Stimulated activated CD8-positive, alpha-beta memory T cell treated with anti-CD3 and anti-CD28 coated beads, Interleukin-12 subunit alpha, Interleukin-12 subunit beta, amount 100 ng/mL, for 4 hours (primary cell): ENCODE data around the gene CDK10.
A peak's percentile ranks its signal among the peaks of the same experiment; 100 is the strongest.
"Not testable (repeated sequence)": the region's sequence is repeated elsewhere in the genome, so short reads cannot be mapped to it uniquely, and the experiment has no call there.

Experiments
- DNase-seq: peaks from one replicate; pipeline ENCODE4 v3.0.0-alpha.2; 2020; ENCODE audit warnings: low read depth

The CDK10 gene, protein sequence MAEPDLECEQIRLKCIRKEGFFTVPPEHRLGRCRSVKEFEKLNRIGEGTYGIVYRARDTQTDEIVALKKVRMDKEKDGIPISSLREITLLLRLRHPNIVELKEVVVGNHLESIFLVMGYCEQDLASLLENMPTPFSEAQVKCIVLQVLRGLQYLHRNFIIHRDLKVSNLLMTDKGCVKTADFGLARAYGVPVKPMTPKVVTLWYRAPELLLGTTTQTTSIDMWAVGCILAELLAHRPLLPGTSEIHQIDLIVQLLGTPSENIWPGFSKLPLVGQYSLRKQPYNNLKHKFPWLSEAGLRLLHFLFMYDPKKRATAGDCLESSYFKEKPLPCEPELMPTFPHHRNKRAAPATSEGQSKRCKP

DNA sequence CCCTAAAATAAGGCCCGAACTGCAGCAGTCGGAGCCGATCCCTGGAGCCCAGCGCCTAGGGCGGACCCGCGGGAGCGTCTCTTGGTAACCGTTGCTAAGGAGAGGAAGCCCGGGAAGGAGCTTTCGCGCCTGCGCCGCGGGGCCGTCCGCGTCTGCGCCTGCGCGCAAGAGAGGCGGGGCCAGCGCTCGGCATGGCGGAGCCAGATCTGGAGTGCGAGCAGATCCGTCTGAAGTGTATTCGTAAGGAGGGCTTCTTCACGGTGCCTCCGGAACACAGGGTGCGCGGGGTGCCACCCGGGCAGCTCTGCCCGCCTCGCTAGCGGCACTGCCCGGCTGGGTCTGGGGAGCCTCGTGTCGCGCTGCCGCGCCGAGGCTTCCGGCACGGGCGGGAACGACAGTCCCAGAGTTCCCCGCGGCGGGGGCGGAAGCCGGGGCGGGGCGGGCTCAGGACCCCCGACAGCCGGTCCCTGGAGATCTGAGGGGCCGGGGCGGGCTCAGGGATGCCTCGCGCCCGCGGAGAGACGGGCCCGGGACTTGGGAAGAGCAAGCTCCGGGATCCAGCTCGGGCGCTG lies at the start of gene CDK10:
CDK10 (plus strand) TSS at position 170 of the 572 bp plus-strand sequence; CDS start at position 192, 22 bp downstream.
- peak; percentile 88 for DNase-seq

DNA sequence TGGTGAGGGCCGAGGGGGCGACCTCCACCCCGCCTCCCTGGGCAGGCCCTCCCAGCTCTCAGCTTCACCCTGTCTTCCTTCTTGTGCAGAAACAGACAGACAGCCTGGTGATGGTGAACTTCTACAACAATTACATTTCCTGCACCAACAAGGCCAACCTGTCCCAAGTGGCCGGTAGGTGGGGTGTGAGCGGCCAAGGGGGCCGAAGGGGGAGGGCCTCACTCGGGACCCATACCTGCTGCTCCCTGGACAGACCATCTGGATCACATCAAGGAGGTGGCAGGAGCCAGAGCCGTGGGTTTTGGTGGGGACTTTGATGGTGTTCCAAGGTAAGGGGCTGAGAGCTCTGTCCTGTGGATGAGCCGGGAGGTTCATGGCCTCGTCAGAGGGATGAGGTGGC lies 49.1 kb upstream of the CDK10 start:
- no peak for DNase-seq

DNA sequence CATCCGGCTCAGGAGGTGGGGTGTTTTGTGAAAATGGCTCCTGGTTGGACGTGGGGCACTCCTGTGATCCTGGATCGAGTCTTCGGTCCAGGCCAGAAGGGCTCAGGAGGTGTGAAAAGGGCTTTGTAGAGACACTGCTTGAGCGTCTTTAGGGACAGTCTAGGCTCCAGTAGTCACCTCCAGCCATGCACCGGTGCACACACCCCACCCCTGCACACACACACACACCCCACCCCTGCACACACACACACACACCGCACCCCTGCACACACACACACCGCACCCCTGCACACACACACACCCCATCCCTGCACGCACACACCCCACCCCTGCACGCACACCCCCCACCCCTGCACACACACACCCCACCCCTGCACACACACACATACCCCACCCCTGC lies 48.0 kb upstream of the CDK10 start:
- no peak for DNase-seq

DNA sequence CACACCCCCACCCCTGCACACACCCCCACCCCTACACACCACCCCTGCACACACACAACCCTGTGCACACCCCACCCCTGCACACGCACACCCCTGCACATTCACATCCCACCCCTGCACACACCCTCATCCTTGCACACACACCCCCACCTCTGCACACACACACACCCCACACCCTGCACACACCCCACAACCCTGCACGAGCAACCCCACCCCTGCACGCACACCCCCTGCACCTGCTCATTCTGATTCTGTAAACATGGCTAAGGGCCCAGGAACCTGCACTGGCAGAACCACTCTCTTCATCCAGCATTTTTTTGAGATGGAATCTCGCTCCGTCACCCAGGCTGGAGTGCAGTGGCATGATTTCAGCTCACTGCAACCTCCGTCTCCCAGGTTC lies 47.1 kb upstream of the CDK10 start:
- DNase-seq, result no peak

DNA sequence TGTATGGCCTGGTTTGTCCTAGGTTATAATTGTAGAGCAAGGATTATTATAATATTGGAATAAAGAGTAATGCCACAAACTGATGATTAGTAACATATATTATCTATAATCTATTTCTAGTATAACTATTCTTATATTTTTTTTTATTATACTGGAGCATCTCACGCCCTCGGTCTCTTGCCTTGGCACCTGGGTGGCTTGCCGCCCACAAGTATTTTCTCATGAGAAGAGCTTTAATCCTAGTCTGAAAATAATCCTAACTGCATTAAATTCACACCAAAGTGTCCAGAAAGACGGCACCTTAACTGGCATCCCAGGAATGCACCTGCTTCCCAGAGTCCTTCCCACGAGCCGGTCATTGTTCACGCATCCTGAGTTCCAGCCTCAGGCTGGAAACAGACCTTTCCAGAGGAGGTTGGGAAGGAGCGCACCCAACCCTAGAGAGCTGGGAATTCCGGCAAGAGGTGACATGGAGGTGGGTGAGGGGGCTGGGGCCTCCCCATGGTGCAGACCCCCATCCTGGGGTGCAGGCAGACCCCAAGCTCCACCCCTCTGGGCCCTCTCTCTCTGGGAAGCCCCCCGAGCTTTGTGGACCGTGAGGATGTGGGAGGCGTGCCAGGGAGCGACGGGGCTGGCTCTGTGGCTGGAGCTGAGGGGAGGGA lies 44.9 kb upstream of the CDK10 start:
- no peak for DNase-seq

DNA sequence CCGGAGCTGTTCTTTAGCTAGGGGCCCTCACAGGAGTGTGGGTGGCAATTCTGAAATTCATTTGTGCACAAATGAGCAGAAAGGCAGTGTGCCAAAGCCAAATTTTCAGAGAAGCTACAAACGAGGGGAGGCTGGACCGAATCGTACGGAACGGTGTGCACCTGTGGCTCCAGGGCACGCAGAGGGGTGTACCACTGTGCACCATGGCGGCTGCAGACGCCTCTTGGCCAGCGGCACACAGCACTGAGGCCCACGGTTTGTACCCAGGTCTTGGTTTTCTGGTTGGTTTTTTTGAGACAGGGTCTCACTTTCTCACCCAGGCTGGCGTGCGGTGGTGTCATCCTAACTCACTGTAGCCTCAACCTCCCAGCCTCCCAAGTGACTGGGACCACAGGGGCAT lies 43.9 kb upstream of the CDK10 start:
- DNase-seq, result no peak

DNA sequence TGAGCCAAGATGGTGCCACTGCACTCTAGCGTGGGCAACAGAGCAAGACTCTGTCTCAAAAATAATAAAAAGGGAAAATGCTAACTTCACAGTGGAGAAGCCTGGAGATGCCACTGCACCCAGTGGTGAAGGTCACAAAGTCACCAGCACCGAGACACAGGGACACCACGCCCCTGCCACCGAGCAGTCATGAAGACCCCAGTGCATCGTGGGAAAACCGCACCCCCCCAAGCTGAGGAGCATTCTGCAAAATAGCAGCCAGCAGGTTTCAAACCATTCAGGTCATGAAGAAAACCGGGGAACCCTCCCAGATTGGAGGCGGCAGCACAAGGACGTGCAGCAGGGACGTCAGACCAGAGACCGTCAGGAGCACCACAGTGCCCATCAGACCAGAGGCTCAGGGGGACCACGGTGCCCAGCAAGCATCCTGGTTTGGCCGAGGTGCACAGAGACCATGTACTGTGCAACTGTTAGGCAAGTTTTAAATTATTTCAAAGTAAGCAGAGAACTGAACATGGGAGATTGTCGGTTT lies 42.7 kb upstream of the CDK10 start:
- no peak for DNase-seq

DNA sequence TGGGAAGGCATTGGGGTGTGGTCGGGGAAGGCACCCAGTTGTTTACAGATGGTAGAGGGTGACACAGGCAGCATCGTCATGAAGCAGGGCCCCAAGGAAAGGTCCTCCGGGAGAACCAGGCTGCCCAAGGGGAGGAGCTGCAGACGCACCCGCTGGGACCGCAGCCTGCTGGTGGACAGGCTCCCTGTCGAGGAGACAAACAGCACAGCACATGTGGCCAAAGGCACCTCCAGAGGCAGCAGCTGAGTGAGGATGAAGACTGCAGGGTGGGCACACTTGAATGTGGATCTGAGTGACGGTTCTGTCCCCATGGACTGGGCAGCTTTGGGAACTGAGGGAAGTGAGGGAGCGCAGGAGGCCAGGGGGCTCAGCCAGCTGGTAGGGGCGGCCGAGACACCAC lies 41.4 kb upstream of the CDK10 start:
- DNase-seq, result no peak

DNA sequence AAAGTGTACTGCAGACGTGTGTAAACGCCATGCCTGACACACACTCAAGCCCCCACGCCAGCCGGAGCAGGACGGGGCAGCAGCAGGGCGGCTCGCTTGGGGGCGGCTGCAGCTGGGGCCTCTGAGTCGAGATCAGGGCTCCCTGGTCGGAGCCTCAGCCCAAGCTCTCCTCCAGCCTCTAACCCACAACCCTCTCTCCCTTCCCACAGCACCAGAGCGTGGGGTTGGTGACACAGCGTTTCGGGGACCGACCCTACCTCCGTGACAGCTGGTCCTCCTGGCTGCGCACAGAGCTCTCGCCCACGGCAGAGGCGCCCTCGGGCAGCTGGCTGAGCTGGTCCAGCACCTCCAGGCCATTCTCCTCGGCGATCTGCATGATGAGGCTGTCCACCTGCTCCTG lies 40.2 kb upstream of the CDK10 start:
- DNase-seq, result no peak

DNA sequence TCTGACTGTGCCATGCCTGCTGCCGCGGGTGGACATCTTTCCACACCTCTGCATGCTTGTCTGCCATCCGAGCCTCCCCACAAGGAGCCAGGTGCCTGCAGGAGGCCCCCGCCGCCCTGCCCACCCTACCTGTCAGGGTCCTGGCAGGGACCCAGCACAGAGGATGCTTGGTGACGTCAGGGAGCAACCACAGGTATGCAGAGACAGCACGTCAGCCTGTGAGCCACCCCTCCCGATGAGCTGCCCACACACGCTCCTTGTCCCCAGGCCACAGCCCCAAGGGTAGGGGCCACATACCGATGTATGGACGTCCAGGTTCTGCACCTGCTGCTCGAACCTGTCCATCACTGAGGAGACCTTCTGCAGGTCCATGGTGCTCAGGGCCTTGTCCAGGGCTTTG lies 39.6 kb upstream of the CDK10 start:
- no peak for DNase-seq

DNA sequence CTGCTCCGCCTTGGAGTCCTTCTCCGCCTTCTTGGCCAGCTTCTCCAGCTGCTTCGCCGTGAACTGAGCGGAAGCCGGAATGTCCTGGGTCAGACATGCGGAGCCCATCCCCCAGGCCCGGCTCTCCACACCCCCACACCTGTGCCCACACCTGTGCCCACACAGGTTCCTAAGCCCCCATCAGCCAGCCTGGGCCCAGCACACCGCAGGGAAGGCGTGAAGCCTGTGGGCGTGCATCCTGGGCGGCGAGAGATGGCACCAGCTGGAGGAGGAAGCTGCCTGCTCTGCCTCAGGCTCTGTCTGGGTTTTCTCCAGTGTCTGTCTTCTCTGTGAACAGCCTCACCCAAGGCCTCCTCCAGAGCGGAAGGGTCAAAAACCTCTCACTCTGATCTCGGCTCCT lies 34.9 kb upstream of the CDK10 start:
- DNase-seq, result no peak

DNA sequence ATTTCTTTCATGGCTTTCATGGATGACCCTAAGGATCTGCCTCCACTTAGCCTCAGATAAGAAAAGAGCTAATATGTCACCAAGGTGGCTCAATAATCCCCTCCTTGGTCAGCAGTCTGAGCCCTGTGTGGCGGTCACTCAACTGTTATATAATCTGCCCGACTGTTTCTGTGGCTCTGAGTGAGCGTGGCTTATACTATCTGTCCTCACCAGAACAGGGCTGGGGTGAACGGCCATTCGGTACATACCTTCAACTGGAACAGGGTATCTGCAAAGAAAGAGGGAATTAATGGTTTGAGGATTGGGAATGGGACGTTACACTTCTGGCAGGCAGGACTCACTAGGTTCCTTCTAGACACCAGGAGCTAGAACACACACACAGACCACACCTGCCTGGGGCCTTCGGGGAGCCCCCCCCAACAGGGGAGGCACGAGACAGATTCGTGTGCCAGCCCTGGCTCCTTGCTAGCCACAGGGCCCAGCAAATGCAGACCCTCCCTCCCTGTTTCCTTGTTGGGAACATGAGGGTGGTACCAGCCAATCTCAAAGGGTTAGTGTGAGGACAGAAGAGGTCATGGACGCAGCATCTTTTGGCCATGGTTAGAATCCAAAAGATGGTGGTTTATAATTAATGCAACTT lies 32.7 kb upstream of the CDK10 start:
- DNase-seq, result no peak

DNA sequence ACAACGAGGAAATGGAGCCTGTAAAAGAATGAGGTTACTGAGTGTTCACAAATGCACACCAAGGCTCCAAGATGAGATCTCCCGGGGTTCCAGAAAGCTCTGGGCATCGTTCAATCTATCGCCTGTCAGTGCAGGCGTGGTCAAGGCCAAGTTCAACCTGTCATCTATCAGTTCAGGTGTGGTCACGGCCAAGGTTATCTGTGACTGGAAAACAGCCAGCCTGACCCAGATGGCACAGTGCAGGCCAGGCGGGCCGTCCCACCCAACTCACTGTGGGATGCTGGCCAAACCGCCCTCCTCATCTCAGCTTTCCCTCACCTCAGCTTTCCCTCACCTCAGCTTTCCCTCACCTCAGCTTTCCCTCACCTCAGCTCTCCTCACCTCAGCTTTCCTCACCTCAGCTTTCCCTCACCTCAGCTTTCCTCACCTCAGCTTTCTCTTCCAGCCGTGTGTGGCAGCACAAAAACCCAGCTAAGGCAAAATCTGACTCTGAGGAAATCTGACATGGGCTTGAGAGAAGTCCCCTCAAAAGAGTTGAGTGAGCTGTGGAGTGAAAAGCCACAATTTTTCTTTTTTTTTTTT lies 31.3 kb upstream of the CDK10 start:
- no peak for DNase-seq

DNA sequence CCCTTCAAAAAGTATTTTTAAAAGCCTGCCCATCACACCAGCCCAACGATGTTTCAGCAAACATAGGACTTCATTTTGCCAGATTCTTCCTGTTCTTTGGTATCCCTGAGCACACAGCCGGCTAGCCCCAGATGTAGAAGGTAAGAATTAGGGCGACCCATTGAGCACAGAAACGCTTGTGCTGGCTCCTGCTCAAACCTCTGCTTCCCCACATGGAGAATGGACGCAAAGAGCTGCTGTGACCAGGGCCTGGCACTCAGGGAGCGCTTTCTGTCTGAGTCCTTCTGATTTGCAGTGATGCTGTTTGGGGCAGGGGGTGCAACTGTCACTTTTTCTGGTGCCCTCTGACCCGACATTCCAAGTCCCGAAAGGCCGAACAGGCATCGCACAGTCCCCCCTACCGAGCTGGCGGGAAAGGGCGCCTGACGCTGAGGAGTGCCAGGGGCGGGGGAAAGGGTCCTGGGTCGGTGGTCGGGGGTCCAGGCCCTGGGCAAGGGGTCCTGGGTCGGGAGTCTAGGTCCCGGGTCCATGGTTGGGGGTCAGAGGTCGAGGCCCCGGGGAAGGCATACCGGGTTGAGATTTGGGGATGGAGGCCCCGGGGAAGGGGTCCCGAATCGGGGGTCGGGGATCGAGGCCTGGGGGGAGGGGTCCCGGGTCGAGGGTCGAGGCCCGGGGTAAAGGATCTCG lies 29.9 kb upstream of the CDK10 start:
- DNase-seq, result no peak

DNA sequence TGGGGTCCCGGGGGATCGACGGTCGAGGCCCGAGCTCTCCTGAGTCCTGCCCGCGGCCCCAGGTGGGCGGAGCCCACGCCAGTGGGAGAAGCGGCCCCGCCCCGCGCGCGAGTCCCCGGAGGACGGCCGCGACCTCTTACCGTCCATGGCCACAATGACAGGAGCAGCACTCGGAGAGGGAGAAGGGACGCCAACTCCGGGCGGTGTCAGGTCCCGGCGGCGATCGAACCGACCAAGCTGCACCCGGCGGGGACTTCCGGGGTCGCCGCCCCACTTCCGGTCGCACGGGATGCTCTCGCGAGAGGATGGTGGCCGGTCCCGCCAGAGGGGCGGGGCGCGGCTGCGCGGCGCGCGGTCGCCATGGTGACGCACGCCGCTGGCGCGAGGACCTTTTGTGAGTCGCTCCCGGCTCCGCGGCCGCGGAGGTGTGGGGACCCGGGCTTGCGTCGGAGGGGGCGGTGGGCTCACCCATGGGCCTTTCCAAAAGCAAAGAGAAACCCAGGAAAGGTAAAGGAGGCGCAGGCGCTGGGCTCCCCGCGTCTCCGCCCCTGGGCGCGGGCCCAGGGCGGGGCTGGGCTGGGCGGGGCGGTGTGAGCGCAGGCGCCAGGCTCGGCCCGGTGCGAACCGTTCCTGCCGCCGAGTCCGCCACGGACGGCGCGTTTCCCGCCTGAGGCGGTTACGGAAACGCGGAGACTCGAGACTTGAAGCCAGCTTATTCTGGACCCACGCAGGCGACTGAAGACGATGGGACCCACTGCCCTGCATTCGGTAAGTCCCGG lies 28.9 kb upstream of the CDK10 start, which contains the start of the genes CHMP1A and SPATA33:
CHMP1A (minus strand) TSS at position 267 of the 779 bp plus-strand sequence; CDS start at position 147, 120 bp downstream.
SPATA33 (plus strand) TSS at position 395 of the 779 bp plus-strand sequence; CDS start at position 471, 76 bp downstream.
- peak; percentile 90 for DNase-seq

DNA sequence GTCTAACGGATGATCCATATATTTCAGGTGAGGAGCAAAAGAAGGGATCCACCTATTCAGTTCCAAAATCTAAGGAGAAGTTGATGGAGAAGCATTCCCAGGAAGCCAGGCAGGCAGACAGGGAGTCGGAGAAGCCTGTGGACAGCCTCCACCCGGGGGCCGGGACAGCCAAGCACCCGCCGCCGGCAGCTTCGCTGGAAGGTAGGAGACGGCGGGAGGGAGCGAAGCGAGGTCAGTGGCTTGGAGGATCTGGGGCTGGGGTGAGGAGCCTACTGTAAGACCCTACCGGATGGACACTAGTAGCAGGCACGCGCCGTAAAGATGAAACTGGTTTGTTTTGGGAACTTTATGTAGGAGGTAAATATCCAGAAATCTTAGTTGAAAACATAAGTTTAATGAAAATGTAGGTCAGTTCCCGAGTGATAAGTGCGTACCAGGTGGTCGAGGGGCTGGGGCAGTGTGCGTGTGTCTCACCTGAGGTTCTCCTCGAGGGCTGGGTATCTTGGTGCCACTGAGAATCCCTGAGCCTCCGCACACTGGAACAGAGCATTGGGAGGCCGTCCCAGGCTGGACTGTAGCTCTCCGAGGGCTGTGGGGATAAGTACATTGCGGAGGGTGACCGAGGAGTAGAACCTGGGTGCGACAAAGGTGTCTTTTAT lies 28.1 kb upstream of the CDK10 start:
- DNase-seq, result no peak

DNA sequence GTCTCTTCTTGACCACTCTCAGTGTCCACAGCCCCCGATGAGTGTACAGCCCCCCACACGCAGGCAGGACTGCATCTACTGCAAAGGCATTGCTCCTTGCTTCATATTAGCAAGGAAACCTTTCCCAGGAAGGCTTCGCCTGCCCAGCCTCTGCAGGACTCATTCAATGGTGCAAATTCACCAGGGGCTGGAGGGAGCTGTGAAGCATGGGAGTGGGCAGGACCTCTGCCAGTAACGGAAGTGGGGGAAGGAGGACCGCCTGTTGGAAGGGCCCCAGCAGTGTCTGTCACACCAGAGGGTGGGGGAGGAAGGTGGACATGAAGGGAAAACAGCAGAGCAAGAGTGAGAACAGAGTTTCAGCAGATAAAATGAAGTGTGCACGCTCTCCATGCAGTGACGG lies 26.3 kb upstream of the CDK10 start:
- no peak for DNase-seq

DNA sequence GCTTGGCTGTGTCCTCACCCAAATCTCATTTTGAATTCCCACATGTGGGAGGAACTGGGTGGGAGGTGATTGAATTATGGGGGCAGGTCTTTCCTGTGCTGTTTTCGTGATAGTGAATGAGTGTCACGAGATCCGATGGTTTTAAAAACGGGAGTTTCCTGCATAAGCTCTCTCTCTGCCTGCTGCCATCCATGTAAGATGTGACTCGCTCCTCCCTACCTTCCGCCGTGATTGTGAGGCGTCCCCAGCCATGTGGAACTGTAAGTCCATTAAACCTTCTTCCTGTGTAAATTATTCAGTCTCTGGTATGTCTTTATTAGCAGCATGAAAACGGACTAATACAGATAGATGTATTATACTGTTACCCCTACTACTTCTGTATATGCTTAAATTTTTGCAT lies 25.3 kb upstream of the CDK10 start:
- DNase-seq, result no peak

DNA sequence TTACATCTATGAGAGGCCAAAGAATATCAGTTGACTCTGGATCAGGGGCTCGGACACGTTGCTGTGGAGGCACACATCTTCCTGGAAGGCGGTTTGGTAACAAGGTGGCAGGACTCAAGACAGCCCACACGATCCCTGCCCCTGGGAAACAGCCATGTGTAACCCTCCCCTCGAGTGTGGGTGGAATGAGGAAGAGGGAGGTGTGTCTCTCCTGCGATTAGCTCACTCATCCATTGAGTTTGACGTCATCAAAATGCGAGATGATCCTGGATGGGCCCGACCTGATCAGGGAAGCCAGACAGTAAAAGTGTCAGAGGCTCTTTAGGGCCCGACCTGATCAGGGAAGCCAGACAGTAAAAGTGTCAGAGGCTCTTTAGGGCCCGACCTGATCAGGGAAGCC lies 22.3 kb upstream of the CDK10 start:
- not testable (repeated sequence) for DNase-seq

DNA sequence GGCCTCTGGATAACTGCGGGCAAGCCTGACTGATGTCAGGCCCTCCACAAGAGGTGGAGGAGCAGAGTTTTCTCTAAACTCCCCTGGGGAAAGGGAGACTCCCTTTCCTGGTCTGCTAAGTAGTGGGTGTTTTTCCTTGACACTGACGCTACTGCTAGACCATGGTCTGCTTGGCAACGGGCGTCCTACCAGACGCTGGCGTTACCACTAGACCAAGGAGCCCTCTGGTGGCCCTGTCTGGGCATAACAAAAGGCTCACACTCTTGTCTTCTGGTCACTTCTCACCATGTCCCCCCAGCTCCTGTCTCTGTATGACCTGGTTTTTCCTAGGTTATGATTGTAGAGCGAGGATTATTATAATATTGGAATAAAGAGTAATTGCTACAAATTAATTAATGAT lies 19.5 kb upstream of the CDK10 start:
- not testable (repeated sequence) for DNase-seq
